H9 (cell line): Measurements from ENCODE around the gene DMD. TPM values are rescaled to one million over a fixed set of nuclear protein-coding genes. Genes with fewer than 3 reads are reported as not detected.

ENCODE experiments used
- DNase-seq: peaks from one replicate; pipeline ENCODE4 v3.0.0-alpha.2; 2017
- H2AFZ ChIP-seq: one replicate; pipeline ENCODE4 v1.6.1; 2013; ENCODE audit warnings: mild to moderate bottlenecking, low read length, control low read depth, moderate library complexity
- H2AK5ac ChIP-seq: 2 replicates; pipeline ENCODE4 v1.6.1; 2013; ENCODE audit warnings: low read length, control low read depth, mixed read lengths; ENCODE audit not compliant: insufficient read length
- H2BK120ac ChIP-seq: one replicate; pipeline ENCODE4 v1.6.1; 2013; ENCODE audit warnings: low read depth, mild to moderate bottlenecking, low read length, control low read depth, inconsistent platforms; ENCODE audit not compliant: poor library complexity, severe bottlenecking
- H2BK12ac ChIP-seq: 2 replicates; pipeline ENCODE4 v1.6.1; 2013; ENCODE audit warnings: low read length, control low read depth, mixed read lengths, low read depth; ENCODE audit not compliant: insufficient read length
- H2BK15ac ChIP-seq: 2 replicates; pipeline ENCODE4 v1.6.1; 2013; ENCODE audit warnings: low read depth, low read length, control low read depth
- H2BK20ac ChIP-seq: one replicate; pipeline ENCODE4 v1.6.1; 2013; ENCODE audit warnings: low read depth, mild to moderate bottlenecking, low read length, control low read depth, inconsistent platforms; ENCODE audit not compliant: poor library complexity, severe bottlenecking
- H2BK5ac ChIP-seq: 2 replicates; pipeline ENCODE4 v1.6.1; 2013; ENCODE audit warnings: low read length, control low read depth, mixed read lengths; ENCODE audit not compliant: insufficient read length
- H3K14ac ChIP-seq: 2 replicates; pipeline ENCODE4 v1.6.1; 2013; ENCODE audit warnings: low read length, control low read depth; ENCODE audit not compliant: insufficient read depth
- H3K18ac ChIP-seq: 2 replicates; pipeline ENCODE4 v1.6.1; 2013; ENCODE audit warnings: low read depth, mild to moderate bottlenecking, mixed read lengths, low read length, control low read depth; ENCODE audit not compliant: insufficient read length
- H3K23ac ChIP-seq: 2 replicates; pipeline ENCODE4 v1.6.1; 2013; ENCODE audit warnings: low read length, control low read depth, mixed read lengths, low read depth; ENCODE audit not compliant: insufficient read length
- H3K23me2 ChIP-seq: 2 replicates; pipeline ENCODE4 v1.6.1; 2013; ENCODE audit warnings: low read depth, mild to moderate bottlenecking, mixed read lengths, low read length, control low read depth; ENCODE audit not compliant: insufficient read length, poor library complexity, severe bottlenecking
- H3K27ac ChIP-seq: 2 replicates; pipeline ENCODE4 v1.5.1; 2013; ENCODE audit warnings: low read length, control low read depth, mixed read lengths, low read depth; ENCODE audit not compliant: insufficient read length
- H3K27me3 ChIP-seq: 2 replicates; pipeline ENCODE4 v1.6.1; 2013; ENCODE audit warnings: low read length, control low read depth, inconsistent platforms; ENCODE audit not compliant: insufficient read depth
- H3K4ac ChIP-seq: 2 replicates; pipeline ENCODE4 v1.6.1; 2013; ENCODE audit warnings: low read depth, mild to moderate bottlenecking, control low read depth, inconsistent platforms, low read length, moderate library complexity
- H3K4me1 ChIP-seq: 2 replicates; pipeline ENCODE4 v1.6.1; 2013; ENCODE audit warnings: low read length, control low read depth, inconsistent platforms; ENCODE audit not compliant: insufficient read depth
- H3K4me2 ChIP-seq: 2 replicates; pipeline ENCODE4 v1.6.1; 2013; ENCODE audit warnings: low read length, control low read depth, mixed read lengths; ENCODE audit not compliant: insufficient read length, insufficient read depth
- H3K56ac ChIP-seq: 2 replicates; pipeline ENCODE4 v1.6.1; 2013; ENCODE audit warnings: low read depth, mild to moderate bottlenecking, mixed read lengths, low read length, control low read depth; ENCODE audit not compliant: insufficient read length
- H3K79me1 ChIP-seq: 2 replicates; pipeline ENCODE4 v1.6.1; 2013; ENCODE audit warnings: low read depth, mild to moderate bottlenecking, moderate library complexity, low read length, control low read depth, inconsistent platforms; ENCODE audit not compliant: insufficient read depth, poor library complexity, severe bottlenecking
- H3K79me2 ChIP-seq: 2 replicates; pipeline ENCODE4 v1.6.1; 2013; ENCODE audit warnings: low read length, control low read depth, inconsistent platforms; ENCODE audit not compliant: insufficient read depth
- H3K9ac ChIP-seq: 2 replicates; pipeline ENCODE4 v1.6.1; 2013; ENCODE audit warnings: low read length, control low read depth, mixed read lengths; ENCODE audit not compliant: insufficient read length; ENCODE audit errors: extremely low read depth
- H3K9me3 ChIP-seq: one replicate; pipeline ENCODE4 v1.6.1; 2013; ENCODE audit warnings: low read depth, low read length, inconsistent platforms; ENCODE audit not compliant: control insufficient read depth
- H3T11ph ChIP-seq: one replicate; pipeline ENCODE4 v1.6.1; 2013; ENCODE audit warnings: mild to moderate bottlenecking, low read length, control low read depth, inconsistent platforms
- H4K20me1 ChIP-seq: one replicate; pipeline ENCODE4 v1.6.1; 2013; ENCODE audit not compliant: control insufficient read depth, insufficient read length, insufficient read depth
- H4K5ac ChIP-seq: 2 replicates; pipeline ENCODE4 v1.6.1; 2013; ENCODE audit warnings: low read depth, mild to moderate bottlenecking, mixed read lengths, low read length, control low read depth; ENCODE audit not compliant: insufficient read length
- H4K8ac ChIP-seq: replicated peaks from 2 replicates; pipeline ENCODE4 v1.6.1; 2013; ENCODE audit warnings: low read length, control low read depth, mixed read lengths, low read depth; ENCODE audit not compliant: insufficient read length
- H4K91ac ChIP-seq: 2 replicates; pipeline ENCODE4 v1.6.1; 2013; ENCODE audit warnings: low read depth, mild to moderate bottlenecking, moderate library complexity, mixed read lengths, low read length, control low read depth; ENCODE audit not compliant: insufficient read length
- H3K27ac Mint-ChIP-seq, 3 experiments: 2 replicates in 2 of 3; 3 replicates in 1 of 3; pipeline ENCODE4 v1.8.0; 2020 to 2021; ENCODE audit warnings: mixed read lengths in 3 of 3, mild to moderate bottlenecking in 1 of 3, moderate library complexity in 1 of 3
- H3K27me3 Mint-ChIP-seq: 2 replicates; pipeline ENCODE4 v1.8.0; 2021; ENCODE audit warnings: low read depth, mild to moderate bottlenecking, moderate library complexity, mixed read lengths
- H3K36me3 Mint-ChIP-seq, 3 experiments: 2 replicates in 2 of 3; 3 replicates in 1 of 3; pipeline ENCODE4 v1.8.0; 2020 to 2021; ENCODE audit warnings: low read depth in 3 of 3, mixed read lengths in 3 of 3; ENCODE audit not compliant: insufficient read depth in 1 of 3
- H3K4me1 Mint-ChIP-seq, 2 experiments: 2 replicates each; pipeline ENCODE4 v1.8.0; 2020; ENCODE audit warnings: mixed read lengths in 2 of 2
- H3K4me3 Mint-ChIP-seq, 2 experiments: 2 replicates in 1 of 2; 3 replicates in 1 of 2; pipeline ENCODE4 v1.8.0; 2020 to 2021; ENCODE audit warnings: mild to moderate bottlenecking in 2 of 2, mixed read lengths in 2 of 2, moderate library complexity in 1 of 2
- H3K9me3 Mint-ChIP-seq, 2 experiments: 2 replicates in 1 of 2; 3 replicates in 1 of 2; pipeline ENCODE4 v1.8.0; 2020; ENCODE audit warnings: mild to moderate bottlenecking in 2 of 2, mixed read lengths in 2 of 2, moderate library complexity in 1 of 2
- WGBS: extraction: QIAGEN DNeasy Blood & Tissue Kit; methylation state at CpG from one replicate; pipeline ENCODE4 v1.1.7; 2013; ENCODE audit warnings: missing lambda C conversion rate, low lambda C conversion rate, mixed read lengths; ENCODE audit not compliant: insufficient read length; ENCODE audit errors: extremely low coverage; 5-methylcytosine and 5-hydroxymethylcytosine counted together
- total RNA-seq: library from RNA; stranded (reverse); gene quantifications from 2 replicates; pipeline ENCODE4 v1.2.1, GENCODE V29; 2021
- TF ChIP-seq, protein P1 (sequence below): fragments of 200-600 bp; sonication (generic); conservative IDR thresholded peaks from 3 replicates; pipeline ENCODE4 v1.8.0; 2021; ENCODE audit warnings: antibody characterized with exemption, mild to moderate bottlenecking

DMD gene
- total RNA-seq, 1 experiment from 2014 or later, result 3.8 TPM

- Histone ChIP-seq H2BK5ac (no peak overlapping the region), H4K8ac (no peak overlapping the region)
- no peaks in the 10 kb centered on the region; the same call in 1 of the 2 replicates for H3K27me3 Mint-ChIP-seq
Measured at GRCh38 chrX:31540313-31540712, 1671.0 kb downstream of the DMD start.

More at GRCh38 chrX:31540313-31540712, 1671.0 kb downstream of the DMD start:
- H3K27me3 ChIP-seq, result no peaks in the 10 kb centered on the region
- no peaks in the 10 kb centered on the region for H3K9me3 ChIP-seq
- no peak overlapping the region for H3T11ph ChIP-seq
- H2BK20ac ChIP-seq, result no peak overlapping the region
- no peaks in the 10 kb centered on the region for H3K79me1 ChIP-seq
- no peaks in the 10 kb centered on the region for H3K4me1 ChIP-seq
- no peak overlapping the region for H2AK5ac ChIP-seq
- Mint-ChIP-seq H3K9me3 (peaks cover 64 to 65% of the 10 kb centered on the region in 2 experiments), H3K36me3 (no peaks in the 10 kb centered on the region; a peak in 4 of 7 replicates), H3K4me3 (no peak overlapping the region), H3K4me1 (no peaks in the 10 kb centered on the region), H3K27ac (no peak overlapping the region)
- H3K14ac ChIP-seq, result no peak overlapping the region
- no peaks in the 10 kb centered on the region for H3K79me2 ChIP-seq
- no peak overlapping the region for H3K18ac ChIP-seq
- H3K56ac ChIP-seq, result no peak overlapping the region
- no peak overlapping the region for H4K91ac ChIP-seq
- H2BK120ac ChIP-seq, result no peak overlapping the region
- no CpG with 5 or more reads among the region's 2 CpGs for WGBS
- no peak overlapping the region for H3K27ac ChIP-seq
- DNase-seq, result no peak
- no peak overlapping the region for H2BK15ac ChIP-seq
- no peak overlapping the region for H2BK12ac ChIP-seq
- no peak overlapping the region for H4K5ac ChIP-seq
- H4K20me1 ChIP-seq, result no peaks in the 10 kb centered on the region
- TF ChIP-seq, protein P1, sequence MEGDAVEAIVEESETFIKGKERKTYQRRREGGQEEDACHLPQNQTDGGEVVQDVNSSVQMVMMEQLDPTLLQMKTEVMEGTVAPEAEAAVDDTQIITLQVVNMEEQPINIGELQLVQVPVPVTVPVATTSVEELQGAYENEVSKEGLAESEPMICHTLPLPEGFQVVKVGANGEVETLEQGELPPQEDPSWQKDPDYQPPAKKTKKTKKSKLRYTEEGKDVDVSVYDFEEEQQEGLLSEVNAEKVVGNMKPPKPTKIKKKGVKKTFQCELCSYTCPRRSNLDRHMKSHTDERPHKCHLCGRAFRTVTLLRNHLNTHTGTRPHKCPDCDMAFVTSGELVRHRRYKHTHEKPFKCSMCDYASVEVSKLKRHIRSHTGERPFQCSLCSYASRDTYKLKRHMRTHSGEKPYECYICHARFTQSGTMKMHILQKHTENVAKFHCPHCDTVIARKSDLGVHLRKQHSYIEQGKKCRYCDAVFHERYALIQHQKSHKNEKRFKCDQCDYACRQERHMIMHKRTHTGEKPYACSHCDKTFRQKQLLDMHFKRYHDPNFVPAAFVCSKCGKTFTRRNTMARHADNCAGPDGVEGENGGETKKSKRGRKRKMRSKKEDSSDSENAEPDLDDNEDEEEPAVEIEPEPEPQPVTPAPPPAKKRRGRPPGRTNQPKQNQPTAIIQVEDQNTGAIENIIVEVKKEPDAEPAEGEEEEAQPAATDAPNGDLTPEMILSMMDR, result no peak
- H3K4ac ChIP-seq, result no peak overlapping the region
- H3K23ac ChIP-seq, result no peak overlapping the region
- H3K4me2 ChIP-seq, result no peak overlapping the region
- H2AFZ ChIP-seq, result no peak overlapping the region
- H3K23me2 ChIP-seq, result no peaks in the 10 kb centered on the region
- no peak overlapping the region for H3K9ac ChIP-seq
